Stimulated activated CD4-positive, alpha-beta T cell treated with anti-CD3 and anti-CD28 coated beads, Interleukin-1b, Interleukin-23, amount 100 ng/mL, for 48 hours (primary cell): ENCODE data around the gene GGA1.

Source experiments
- DNase-seq: peaks from one replicate; pipeline ENCODE4 v3.0.0-alpha.2; 2020

The GGA1 gene

GRCh38 chr22:37676736-37677492, 68.3 kb downstream of the GGA1 start:
- peak; percentile 93 for DNase-seq

GRCh38 chr22:37677493-37677974, 68.9 kb downstream of the GGA1 start:
- DNase-seq = no peak

GRCh38 chr22:37678372-37678771, 69.7 kb downstream of the GGA1 start:
- no peak for DNase-seq

GRCh38 chr22:37679670-37680069, 71.0 kb downstream of the GGA1 start:
- DNase-seq = no peak

- no peak for DNase-seq
Measured at GRCh38 chr22:37680191-37680851, 71.7 kb downstream of the GGA1 start.

- DNase-seq = no peak
Measured at GRCh38 chr22:37681001-37681424, 72.4 kb downstream of the GGA1 start.

- DNase-seq = peak; percentile 79
Measured at GRCh38 chr22:37681556-37682049, 73.0 kb downstream of the GGA1 start.
